GM19025 (cell line): ENCODE data around the gene DAW1.
"Not testable (repeated sequence)": the region's sequence is repeated elsewhere in the genome, so short reads cannot be mapped to it uniquely, and the experiment has no call there.

ENCODE experiments used
- ATAC-seq: cut with Tn5 transposase; IDR thresholded peaks from one replicate; pipeline ENCODE4 v1.9.1; 2021; ENCODE audit warnings: mild to moderate bottlenecking, low read depth, moderate library complexity; ENCODE audit not compliant: unreplicated experiment

DAW1 gene

DNA sequence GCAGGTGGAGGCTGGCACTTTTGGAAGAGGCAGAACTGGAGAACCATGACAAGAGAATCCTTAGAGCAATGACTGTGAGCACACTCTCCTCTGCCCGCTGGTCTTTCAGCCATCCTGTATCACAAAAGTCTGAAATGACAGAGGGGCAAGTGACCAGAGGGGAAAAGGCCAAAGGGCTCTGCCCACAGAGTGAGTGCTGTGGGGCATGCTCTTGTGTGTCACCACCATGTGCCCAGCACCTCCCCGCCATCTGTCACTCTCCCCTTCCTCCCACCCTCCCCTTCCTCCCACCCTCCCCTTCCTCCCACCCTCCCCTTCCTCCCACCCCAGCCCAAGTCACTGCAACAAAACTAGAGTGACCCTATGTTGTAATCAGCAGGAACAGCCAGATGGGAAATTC lies 31.9 kb downstream of the DAW1 start:
- no peak for ATAC-seq

DNA sequence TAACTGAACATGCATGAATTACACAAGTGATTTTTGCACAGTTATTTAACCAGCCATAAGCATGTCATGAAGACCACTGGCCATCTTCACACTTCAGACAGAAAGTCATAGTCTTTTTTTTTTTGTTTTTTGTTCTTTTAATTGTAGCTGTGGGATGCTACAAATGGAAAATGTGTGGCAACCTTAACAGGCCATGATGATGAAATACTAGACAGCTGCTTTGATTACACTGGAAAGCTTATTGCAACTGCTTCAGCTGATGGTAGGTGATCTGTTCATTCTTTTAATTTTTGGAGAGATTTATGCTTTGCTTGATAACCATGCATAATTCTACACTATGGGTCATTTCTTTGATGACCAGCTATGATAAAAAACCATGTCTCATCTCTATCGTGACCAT lies 35.6 kb downstream of the DAW1 start:
- ATAC-seq = no peak

DNA sequence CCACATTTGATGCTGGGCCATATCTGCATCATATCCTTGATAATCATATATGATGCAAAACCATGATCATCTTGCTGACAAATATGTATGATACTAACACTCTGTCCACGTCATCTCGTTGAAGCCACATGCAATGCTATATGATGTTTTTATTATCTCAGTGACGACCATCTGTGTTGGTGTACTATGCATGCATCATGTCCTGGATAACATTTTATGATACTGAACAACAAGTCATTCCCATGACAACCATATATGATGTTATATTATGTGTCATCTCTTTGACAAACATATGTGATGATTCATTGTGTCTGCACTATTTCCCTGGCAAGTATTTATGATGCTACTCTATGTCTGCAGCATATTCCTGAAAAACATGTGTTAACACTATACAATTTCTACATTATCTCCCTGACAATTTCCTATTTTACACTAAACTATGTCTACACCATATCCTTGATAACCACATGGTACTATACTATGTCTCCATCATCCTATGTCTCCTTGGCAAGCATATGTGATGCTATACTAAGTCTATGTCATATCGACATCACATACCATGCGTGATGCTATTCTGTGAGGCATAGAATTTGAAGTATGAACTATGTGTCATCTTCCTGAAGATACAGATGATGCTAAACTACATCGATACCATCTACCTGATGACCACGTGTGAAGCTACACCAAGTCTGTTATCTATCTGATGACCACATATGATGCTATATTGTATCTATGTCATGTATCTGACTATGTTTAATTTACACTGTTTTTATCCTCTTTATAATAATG lies 37.0 kb downstream of the DAW1 start:
- ATAC-seq = no peak

DNA sequence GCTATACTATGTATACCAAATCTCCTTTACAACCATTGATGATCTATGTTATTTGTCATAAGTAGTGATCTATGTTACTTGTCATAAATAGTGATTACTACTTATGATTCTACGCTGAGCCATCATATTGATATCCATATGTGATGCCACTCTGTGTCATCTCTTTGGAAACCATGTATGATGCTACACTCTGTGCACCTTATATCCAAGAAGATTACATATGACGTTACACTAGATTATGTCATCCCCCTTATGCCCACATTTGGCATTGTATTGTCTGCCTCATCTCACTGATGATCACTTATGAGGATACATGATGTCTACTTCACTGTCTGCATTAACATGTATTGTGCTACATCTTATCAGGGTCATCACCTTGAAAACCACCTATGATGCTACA lies 42.9 kb downstream of the DAW1 start:
- ATAC-seq = no peak

DNA sequence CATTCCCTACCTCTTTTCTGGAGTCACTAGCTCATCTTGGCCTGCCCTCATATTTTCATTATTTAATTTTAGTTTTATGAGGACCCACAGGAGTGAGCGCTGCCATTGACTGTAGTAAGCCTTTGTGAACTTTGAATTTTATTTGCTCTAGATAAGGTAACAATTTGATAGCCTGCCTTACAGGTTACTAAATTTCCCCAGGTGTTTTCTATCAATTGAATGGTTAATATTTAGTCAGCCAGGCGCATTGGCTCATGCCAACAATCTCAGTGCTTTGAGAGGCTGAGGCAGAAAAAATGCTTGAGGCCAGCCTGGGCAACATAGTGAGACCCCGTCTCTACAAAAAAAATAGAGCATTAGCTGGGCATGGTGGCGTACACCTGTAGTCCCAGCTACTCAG lies 50.2 kb downstream of the DAW1 start:
- ATAC-seq = no peak

DNA sequence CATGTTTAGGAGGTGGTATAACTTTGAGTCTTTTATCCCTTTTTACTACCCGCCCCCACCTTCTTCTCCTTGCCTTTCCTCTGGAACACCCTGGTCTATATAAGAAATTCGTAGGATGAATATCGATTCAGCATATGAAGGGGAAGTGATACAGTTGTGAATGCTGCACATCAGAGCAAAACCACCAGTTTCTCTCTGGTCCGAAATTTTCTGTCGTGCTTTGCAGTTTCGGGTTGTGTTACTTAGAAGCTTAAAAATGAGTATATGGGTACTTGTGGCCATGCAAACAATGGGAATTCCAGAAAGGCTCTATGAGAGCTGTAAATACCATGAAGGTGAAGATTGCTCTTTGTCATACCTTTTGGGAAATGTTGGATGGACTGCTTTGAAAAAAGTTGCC lies 60.6 kb downstream of the DAW1 start:
- no peak for ATAC-seq

DNA sequence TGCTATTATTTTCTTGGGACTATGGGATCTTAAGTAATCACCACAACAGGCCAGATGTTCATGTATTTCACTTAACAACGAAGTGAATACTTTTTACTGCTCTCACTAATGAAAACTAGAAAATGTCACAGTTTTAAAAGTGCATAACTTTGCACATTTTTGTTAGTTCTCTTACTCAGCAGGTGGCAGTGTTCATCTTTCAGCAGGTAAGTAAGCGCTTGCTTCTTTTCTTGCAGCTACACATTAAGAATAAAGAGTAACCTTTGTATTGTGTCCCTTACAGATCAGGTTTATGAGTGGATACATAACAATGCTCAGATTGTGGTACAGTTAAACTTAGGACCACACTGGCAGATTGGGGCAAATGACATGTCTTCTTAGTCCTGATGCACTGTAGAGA lies 61.0 kb downstream of the DAW1 start:
- ATAC-seq = no peak

DNA sequence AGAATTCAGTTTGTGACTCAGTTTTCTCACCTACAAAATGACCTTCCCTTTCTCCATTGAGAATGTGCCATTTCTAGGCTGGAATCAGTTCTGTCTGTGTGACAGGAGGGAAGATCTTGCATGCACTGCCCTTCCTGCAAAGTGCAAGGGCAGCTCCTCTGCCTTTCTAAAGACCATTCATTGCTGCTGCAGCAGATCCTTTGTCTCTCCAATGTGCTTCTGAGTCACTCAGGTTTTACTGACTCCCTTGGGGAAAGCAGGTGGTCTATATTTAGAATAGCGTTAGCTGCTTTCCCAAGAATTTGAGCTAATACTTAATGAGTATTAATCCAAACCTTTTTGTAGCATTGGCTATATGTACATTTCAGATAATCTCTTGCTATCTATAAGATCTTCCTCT lies 62.5 kb downstream of the DAW1 start:
- no peak for ATAC-seq

DNA sequence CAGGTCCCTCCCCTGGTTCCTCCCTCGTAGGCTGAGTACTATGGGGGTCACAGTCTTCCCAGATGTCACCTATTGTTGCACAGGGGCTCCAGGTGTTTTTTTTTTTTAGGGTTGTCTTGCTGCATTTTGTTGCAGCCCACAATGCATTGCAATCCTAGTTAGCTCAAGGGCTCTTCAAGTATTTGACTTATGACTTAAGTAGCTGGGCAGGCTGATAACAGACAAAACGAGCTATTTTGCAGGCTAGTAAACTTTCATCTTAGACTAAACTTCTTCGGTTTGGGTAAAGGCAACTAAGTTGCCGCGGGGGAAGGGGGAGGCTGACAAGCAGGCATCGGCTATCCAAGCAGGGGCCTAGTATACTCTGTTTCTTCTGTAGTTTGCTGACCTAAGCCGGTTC lies 64.8 kb downstream of the DAW1 start:
- not testable (repeated sequence) for ATAC-seq

DNA sequence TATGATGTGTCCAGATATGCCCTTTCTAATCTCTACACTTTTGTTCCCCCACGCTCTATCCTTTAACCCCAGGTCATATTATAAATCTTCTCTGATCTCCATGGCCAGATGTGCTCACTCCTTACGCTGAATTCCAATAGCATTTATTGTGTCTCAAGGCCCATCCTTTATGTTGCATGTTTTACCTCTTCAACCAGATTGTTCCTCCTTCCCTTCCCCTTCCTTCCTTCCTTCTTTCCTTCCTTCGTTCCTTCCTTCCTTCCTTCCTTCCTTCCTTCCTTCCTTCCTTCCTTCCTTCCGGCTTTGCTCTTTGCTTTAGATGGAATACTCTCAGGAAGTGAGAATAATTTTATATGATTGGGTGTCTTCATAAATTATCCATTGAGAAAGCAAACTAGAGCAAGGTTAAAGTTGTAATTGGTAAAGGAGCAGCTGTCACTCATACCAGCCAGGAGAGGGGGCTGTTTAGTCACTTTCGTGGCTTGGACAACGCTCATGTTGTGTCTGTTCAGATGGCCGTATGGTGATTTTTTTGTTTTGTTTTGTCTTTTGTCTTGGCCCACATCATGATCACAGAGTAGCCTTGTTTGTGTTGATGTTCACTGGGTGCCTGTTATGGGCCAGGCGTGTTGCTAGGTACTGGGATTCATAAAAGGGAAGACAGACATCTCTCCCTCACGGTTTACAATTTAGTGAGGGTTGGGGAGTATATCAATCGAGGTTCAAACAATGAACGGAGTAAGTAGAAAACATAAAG lies 68.0 kb downstream of the DAW1 start:
- ATAC-seq = no peak

DNA sequence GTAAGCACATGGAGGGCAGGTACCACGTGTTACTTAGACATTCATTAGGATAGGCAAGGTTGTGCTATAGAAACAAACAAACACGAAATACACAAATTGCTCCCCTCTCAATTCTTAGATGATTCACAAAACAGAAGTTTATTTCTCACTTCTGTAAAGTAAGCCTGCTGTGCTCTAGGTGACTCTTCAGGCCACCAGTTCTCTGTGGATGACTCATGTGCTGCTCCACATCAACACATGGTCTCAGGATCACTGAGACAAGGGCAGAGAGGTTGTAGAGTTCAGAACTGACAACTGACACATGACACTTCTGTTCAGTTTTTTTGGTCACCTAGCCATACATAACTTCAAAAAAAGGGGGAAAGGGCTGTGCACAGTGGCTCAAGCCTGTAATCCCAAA lies 70.6 kb downstream of the DAW1 start:
- no peak for ATAC-seq

DNA sequence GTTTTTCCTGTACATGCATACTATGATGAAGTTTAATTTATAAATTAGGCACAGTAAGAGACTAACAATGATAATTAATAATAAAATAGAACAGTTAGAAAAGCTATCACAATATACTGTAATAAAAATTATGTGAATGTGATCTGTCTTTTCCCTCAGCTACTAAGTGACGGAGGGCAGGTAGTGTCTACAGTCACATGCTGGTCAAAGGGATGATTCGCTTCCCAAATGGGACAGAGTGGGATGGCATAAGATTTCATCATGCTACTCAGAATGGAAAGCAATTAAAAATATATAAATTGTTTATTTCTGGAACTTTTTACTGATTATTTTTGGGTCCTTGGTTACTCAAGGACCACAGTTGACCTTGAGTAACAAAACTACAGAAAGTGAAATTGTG lies 71.5 kb downstream of the DAW1 start:
- no peak for ATAC-seq

DNA sequence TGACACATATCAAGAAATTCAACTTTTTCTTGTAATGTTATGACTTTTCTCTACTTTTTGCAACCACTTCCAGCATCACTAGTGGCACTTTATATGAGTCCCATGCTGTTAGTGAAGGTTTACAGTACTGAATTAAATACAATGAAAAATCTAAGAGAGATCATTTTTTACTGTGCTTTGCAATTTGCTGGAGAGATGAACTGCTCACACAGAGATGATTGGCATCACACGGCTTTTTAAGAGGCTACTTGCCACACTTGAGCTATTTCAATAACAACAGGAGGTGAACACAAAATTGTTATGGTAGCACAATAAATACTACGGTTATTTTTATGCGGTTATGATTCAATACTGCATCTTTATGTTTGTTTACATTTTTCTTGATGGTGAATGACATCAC lies 88.9 kb downstream of the DAW1 start:
- no peak for ATAC-seq

DNA sequence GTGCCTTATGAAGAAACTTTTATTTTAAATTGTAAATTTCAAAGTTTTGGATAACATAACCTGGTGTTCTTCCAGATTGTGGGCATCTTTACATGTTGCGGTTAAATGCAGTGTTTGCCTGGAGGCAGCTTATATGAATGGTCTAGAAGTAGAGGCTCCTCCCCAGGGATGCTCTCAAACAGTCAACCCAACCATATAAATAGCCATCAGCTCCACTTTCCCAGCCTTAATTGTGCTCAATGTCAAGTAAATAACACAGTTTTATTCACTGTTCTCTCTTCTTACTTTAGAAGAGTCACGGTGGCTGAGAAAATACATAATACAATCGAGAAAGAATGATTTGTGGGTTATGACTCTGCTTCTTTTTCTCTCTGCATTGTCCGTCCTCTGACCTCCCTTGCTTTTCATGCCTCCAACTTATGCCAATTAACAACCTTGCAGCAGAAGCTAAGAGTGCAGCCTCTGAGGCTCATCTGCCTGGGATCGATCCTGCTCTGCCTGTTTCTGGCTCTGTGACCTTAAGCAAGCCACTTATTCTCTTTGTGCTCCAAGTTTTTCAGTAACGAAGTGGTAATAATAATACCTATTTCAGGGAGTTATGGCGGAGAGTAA lies 100.3 kb downstream of the DAW1 start:
- ATAC-seq = no peak

DNA sequence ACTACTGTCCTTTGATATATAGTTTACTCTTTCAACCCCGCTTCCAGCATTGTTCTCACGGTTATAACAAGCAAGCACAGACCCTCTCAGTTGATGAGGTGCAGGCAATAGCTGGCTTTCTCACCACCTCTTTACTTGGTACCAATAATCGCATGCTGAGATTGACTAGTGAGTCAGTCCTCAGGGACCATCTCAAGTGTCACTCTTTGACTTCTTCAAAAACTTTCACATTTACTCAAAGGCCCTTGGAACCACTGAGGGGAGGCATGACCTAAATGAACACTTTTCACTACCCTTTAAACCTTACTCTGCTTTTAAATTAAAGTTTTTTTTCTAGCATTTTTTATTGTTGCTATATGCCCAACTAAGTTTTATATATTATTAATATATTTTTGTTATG lies 101.8 kb downstream of the DAW1 start:
- ATAC-seq = no peak
